GM12872 (cell line): ENCODE measurements around the gene CPE.
A peak's percentile ranks its signal among the peaks of the same experiment; 100 is the strongest.

ENCODE experiments used
- TF ChIP-seq, protein P1 (sequence below): IDR thresholded peaks from 3 replicates; pipeline ENCODE4 v1.5.1; 2011; ENCODE audit warnings: low read depth, mild to moderate bottlenecking, low read length, moderate library complexity; ENCODE audit not compliant: insufficient read depth

Gene CPE

GRCh38 chr4:165464813-165465381, 86.1 kb downstream of the CPE start:
- TF ChIP-seq, protein P1, sequence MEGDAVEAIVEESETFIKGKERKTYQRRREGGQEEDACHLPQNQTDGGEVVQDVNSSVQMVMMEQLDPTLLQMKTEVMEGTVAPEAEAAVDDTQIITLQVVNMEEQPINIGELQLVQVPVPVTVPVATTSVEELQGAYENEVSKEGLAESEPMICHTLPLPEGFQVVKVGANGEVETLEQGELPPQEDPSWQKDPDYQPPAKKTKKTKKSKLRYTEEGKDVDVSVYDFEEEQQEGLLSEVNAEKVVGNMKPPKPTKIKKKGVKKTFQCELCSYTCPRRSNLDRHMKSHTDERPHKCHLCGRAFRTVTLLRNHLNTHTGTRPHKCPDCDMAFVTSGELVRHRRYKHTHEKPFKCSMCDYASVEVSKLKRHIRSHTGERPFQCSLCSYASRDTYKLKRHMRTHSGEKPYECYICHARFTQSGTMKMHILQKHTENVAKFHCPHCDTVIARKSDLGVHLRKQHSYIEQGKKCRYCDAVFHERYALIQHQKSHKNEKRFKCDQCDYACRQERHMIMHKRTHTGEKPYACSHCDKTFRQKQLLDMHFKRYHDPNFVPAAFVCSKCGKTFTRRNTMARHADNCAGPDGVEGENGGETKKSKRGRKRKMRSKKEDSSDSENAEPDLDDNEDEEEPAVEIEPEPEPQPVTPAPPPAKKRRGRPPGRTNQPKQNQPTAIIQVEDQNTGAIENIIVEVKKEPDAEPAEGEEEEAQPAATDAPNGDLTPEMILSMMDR = peak; percentile 55; the same call in 2 of the 3 replicates

GRCh38 chr4:165470009-165470408, 91.2 kb downstream of the CPE start:
- TF ChIP-seq, protein P1 = no peak

DNA sequence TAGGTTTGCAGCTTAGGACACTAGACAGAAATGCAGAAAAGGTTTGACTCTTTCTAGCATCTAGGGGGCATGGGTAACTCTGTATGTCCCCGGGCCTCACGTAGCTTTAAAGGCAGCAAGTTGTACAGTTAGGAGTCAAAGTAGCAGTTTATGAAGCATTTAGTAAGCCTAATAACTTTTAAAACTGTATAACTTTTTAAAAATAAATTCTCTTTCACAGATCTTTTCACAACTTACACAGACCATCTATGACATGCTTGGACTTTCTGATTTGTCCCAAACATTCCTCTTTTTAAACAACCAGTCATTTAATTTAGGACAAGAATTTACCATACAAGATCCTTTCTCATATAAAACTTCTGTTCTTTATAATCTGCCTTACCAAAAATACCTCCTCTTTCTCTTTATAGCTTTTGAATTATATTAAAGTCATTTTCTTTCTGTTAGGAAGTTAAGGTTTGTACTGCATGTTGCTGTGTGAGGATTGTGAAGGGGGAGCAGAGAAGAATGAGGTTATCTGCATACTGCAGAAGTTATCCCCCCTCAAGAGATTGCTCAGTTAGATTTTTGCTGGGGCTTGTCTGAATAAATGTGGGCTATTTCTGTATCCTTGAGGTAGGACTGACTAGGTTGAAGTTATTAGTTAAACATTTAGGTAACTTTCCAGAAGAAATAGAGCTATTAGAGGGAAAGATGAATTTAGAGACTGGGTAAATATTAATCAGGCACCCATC, 94.3 kb downstream of the CPE start:
- TF ChIP-seq, protein P1 = no peak

DNA sequence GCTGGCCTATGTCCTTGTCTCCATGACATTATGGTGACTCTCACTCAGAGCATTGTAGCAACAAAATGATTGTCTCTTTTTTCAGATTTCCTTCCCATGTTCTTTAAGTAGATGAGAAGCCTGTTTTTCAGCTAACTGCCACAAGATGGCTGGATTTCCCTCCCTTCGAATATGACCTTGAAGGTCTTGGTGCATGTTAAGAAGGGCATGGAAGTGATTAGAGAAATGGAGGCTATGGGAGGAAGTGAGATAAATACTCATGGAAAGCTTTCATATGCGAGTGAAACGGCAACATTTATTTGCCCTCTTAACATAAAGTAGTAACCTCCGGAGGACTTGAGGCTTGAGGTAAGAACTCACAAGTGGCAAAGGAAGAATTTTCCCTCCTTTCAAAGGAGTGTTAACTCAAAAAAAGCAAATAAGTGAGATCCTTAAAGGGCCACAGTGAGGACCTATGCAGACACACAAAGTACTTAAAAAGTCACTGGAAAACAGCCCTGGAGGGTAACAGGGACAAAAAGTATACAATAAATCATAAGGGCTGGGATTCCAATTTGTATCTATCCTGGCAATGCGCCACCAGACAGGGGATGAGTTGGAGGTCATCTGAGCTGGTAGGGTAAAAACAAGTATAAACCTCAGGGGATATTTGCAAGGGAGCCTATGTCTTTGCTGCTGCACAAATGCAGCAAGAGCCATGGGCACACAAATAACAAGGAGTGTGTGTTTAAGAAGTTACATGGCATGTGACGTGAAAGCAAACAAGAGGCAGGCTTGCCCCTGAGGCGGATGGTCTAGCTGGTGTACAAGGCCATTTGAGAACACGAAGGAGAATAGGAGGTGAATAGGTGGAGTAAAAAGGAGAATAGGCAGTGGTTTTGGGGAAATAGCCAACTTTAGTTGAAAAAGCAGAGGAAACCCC, 96.2 kb downstream of the CPE start:
- TF ChIP-seq, protein P1 = no peak

GRCh38 chr4:165475706-165476070, 96.9 kb downstream of the CPE start:
- TF ChIP-seq, protein P1 = no peak

- TF ChIP-seq, protein P1 = no peak
Measured at GRCh38 chr4:165476214-165477098, 97.6 kb downstream of the CPE start.
